Neural cell (in vitro differentiated cells): Measurements from ENCODE around the gene SLC25A11.

Experiments
- EZH2 ChIP-seq: fragments of 200-600, 300-800 bp; shearing (Covaris generic), sonication (generic); IDR thresholded peaks from 2 replicates; pipeline ENCODE4 v1.6.1; 2014; ENCODE audit warnings: antibody characterized with exemption, low read length, borderline replicate concordance, mild to moderate bottlenecking; ENCODE audit not compliant: insufficient read depth, poor library complexity, severe bottlenecking
- SMC3 ChIP-seq: fragments of 450-650 bp; conservative IDR thresholded peaks from 2 replicates; pipeline ENCODE4 v1.6.1; 2014; ENCODE audit warnings: antibody characterized with exemption, mild to moderate bottlenecking, moderate library complexity; ENCODE audit not compliant: poor library complexity
- TF ChIP-seq, protein P1 (sequence below): fragments of 450-650 bp; IDR thresholded peaks from 2 replicates; pipeline ENCODE4 v1.5.1; 2014; ENCODE audit warnings: antibody characterized with exemption, mild to moderate bottlenecking, moderate library complexity; ENCODE audit not compliant: poor library complexity, severe bottlenecking

DNA sequence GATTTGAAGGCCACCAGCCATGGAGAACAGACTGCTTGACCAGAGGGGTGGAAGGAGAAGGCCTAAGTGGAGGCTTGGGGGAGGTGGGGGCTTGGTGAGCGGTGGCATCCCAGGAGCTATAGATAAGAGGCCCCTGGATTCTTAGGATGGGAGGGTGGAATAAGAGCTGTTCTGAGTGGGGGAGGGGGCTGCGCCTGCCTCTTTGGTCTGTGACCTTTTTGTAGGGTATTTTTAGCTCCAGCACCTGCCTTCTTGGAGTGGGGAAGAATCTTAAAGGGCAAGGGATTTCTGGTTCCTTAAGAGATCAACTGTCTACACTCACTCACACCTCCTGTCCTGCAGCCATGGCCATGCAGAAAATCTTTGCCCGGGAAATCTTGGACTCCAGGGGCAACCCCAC lies 11.6 kb upstream of the SLC25A11 start:
- TF ChIP-seq, protein P1, sequence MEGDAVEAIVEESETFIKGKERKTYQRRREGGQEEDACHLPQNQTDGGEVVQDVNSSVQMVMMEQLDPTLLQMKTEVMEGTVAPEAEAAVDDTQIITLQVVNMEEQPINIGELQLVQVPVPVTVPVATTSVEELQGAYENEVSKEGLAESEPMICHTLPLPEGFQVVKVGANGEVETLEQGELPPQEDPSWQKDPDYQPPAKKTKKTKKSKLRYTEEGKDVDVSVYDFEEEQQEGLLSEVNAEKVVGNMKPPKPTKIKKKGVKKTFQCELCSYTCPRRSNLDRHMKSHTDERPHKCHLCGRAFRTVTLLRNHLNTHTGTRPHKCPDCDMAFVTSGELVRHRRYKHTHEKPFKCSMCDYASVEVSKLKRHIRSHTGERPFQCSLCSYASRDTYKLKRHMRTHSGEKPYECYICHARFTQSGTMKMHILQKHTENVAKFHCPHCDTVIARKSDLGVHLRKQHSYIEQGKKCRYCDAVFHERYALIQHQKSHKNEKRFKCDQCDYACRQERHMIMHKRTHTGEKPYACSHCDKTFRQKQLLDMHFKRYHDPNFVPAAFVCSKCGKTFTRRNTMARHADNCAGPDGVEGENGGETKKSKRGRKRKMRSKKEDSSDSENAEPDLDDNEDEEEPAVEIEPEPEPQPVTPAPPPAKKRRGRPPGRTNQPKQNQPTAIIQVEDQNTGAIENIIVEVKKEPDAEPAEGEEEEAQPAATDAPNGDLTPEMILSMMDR: no peak
- TF ChIP-seq SMC3 (no peak), EZH2 (no peak)
